NCI-H2227 treated with DMSO at 0.1 percent for 48 hours (cell line): Measurements from ENCODE around the gene PAQR8.
"Not testable (repeated sequence)": the region's sequence is repeated elsewhere in the genome, so short reads cannot be mapped to it uniquely, and the experiment has no call there.

Experiments
- DNase-seq: peaks from one replicate; lab custom pipeline; 2025; lab: John Stamatoyannopoulos, UW

Gene PAQR8

GRCh38 chr6:52411911-52412310, 50.0 kb downstream of the PAQR8 start:
- no peak for DNase-seq

GRCh38 chr6:52415333-52415732, 53.4 kb downstream of the PAQR8 start:
- no peak for DNase-seq

GRCh38 chr6:52415917-52416628, 54.1 kb downstream of the PAQR8 start:
- no peak for DNase-seq

GRCh38 chr6:52416629-52417151, 54.7 kb downstream of the PAQR8 start:
- peak; percentile 5 for DNase-seq

GRCh38 chr6:52417675-52418111, 55.7 kb downstream of the PAQR8 start:
- DNase-seq, result peak; percentile 5

GRCh38 chr6:52418606-52419005, 56.7 kb downstream of the PAQR8 start:
- no peak for DNase-seq

GRCh38 chr6:52419809-52420667, 58.1 kb downstream of the PAQR8 start, which contains the start of gene EFHC1:
TSS of gene EFHC1 (plus strand) at chr6:52420342. CDS start at chr6:52420411, 69 bp downstream.
- DNase-seq, result peak; percentile 94

GRCh38 chr6:52420668-52421358, 58.9 kb downstream of the PAQR8 start:
- peak; percentile 38 for DNase-seq

- no peak for DNase-seq
Observed at GRCh38 chr6:52422156-52422555, 60.2 kb downstream of the PAQR8 start.

- no peak for DNase-seq
Observed at GRCh38 chr6:52423448-52423847, 61.5 kb downstream of the PAQR8 start.

GRCh38 chr6:52423971-52424381, 62.0 kb downstream of the PAQR8 start:
- no peak for DNase-seq

- DNase-seq, result no peak
Observed at GRCh38 chr6:52424513-52424912, 62.6 kb downstream of the PAQR8 start.

- no peak for DNase-seq
Observed at GRCh38 chr6:52426667-52427066, 64.7 kb downstream of the PAQR8 start.

- DNase-seq, result not testable (repeated sequence)
Observed at GRCh38 chr6:52433294-52433693, 71.3 kb downstream of the PAQR8 start.

- DNase-seq, result no peak
Observed at GRCh38 chr6:52435345-52435744, 73.4 kb downstream of the PAQR8 start.

- no peak for DNase-seq
Observed at GRCh38 chr6:52438926-52439325, 77.0 kb downstream of the PAQR8 start.

- DNase-seq, result no peak
Observed at GRCh38 chr6:52454556-52454955, 92.6 kb downstream of the PAQR8 start.

- DNase-seq, result no peak
Observed at GRCh38 chr6:52457096-52457495, 95.1 kb downstream of the PAQR8 start.
